ENCODE results near the gene IBTK.

Gene IBTK

GRCh38 chr6:82176616-82177015 lies 70.9 kb downstream of the IBTK start:
- H3K36me3 ChIP-seq (ENCODE audit: low read length): peaks cover 22% of the 10 kb centered on the region; the same call in 1 of the 2 replicates
- no peak overlapping the region for H3K4me3 ChIP-seq (ENCODE audit: insufficient read depth, low read length, poor library complexity, severe bottlenecking)
- H3K9me3 ChIP-seq (ENCODE audit: insufficient read depth, low read length): no peaks in the 10 kb centered on the region
- H2AFZ ChIP-seq (ENCODE audit: low read depth, low read length, severe bottlenecking): no peak overlapping the region
- H3K9ac ChIP-seq (ENCODE audit: low read length): no peak overlapping the region
- no peak for TF ChIP-seq EZH2phosphoT487 (conservative IDR thresholded peaks at IDR 0.05; ENCODE audit: low read length)
- TF ChIP-seq CTCF (IDR thresholded peaks at IDR 0.05; ENCODE audit: insufficient read depth, low read length, poor library complexity, severe bottlenecking): no peak
- no peaks in the 10 kb centered on the region for H3K9me2 ChIP-seq (replicated peaks; ENCODE audit: insufficient read depth, low read length)
- no peak overlapping the region for H3K4me2 ChIP-seq (ENCODE audit: low read depth, low read length, poor library complexity, severe bottlenecking)
- no peaks in the 10 kb centered on the region for H3K27me3 ChIP-seq (ENCODE audit: low read length)
- H4K20me1 ChIP-seq (ENCODE audit: low read depth, low read length): no peaks in the 10 kb centered on the region
- H3K79me2 ChIP-seq (ENCODE audit: insufficient read depth, low read length): no peaks in the 10 kb centered on the region
- H3F3A ChIP-seq (ENCODE audit: insufficient read depth): peaks cover 2% of the 10 kb centered on the region; the same call in 1 of the 2 replicates
- no peak overlapping the region for H3K27ac ChIP-seq (ENCODE audit: low read depth, low read length)

- Histone ChIP-seq H3K27ac (ENCODE audit: low read depth, low read length) (no peak overlapping the region), H3K9me3 (ENCODE audit: insufficient read depth, low read length) (no peaks in the 10 kb centered on the region), H3K79me2 (ENCODE audit: insufficient read depth, low read length) (no peaks in the 10 kb centered on the region), H4K20me1 (ENCODE audit: low read depth, low read length) (no peaks in the 10 kb centered on the region), H3K9ac (ENCODE audit: low read length) (no peak overlapping the region), H3K9me2 (replicated peaks; ENCODE audit: insufficient read depth, low read length) (no peaks in the 10 kb centered on the region), H3K27me3 (ENCODE audit: low read length) (no peaks in the 10 kb centered on the region), H2AFZ (ENCODE audit: low read depth, low read length, severe bottlenecking) (no peak overlapping the region), H3K4me2 (ENCODE audit: low read depth, low read length, poor library complexity, severe bottlenecking) (no peak overlapping the region), H3K36me3 (ENCODE audit: low read length) (peaks cover 27% of the 10 kb centered on the region; the same call in 1 of the 2 replicates), H3F3A (ENCODE audit: insufficient read depth) (peaks cover 2% of the 10 kb centered on the region; the same call in 1 of the 2 replicates), H3K4me3 (ENCODE audit: insufficient read depth, low read length, poor library complexity, severe bottlenecking) (no peak overlapping the region)
- TF ChIP-seq CTCF (IDR thresholded peaks at IDR 0.05; ENCODE audit: insufficient read depth, low read length, poor library complexity, severe bottlenecking) (no peak), EZH2phosphoT487 (conservative IDR thresholded peaks at IDR 0.05; ENCODE audit: low read length) (no peak)
Measured at GRCh38 chr6:82172594-82172993, 75.0 kb downstream of the IBTK start.

GRCh38 chr6:82169138-82169876 lies 78.2 kb downstream of the IBTK start:
- Histone ChIP-seq H3F3A (ENCODE audit: insufficient read depth) (0 out of 2 replicates have a peak, but pooled peaks cover 3% of the 10 kb centered on the region), H3K36me3 (ENCODE audit: low read length) (peaks cover 19% of the 10 kb centered on the region; the same call in 1 of the 2 replicates), H2AFZ (ENCODE audit: low read depth, low read length, severe bottlenecking) (no peak overlapping the region), H3K4me3 (ENCODE audit: insufficient read depth, low read length, poor library complexity, severe bottlenecking) (no peak overlapping the region), H3K79me2 (ENCODE audit: insufficient read depth, low read length) (no peaks in the 10 kb centered on the region), H3K9me3 (ENCODE audit: insufficient read depth, low read length) (no peaks in the 10 kb centered on the region), H4K20me1 (ENCODE audit: low read depth, low read length) (no peaks in the 10 kb centered on the region), H3K27me3 (ENCODE audit: low read length) (no peaks in the 10 kb centered on the region), H3K9me2 (replicated peaks; ENCODE audit: insufficient read depth, low read length) (no peaks in the 10 kb centered on the region), H3K4me2 (ENCODE audit: low read depth, low read length, poor library complexity, severe bottlenecking) (no peak overlapping the region), H3K27ac (ENCODE audit: low read depth, low read length) (no peak overlapping the region), H3K9ac (ENCODE audit: low read length) (no peak overlapping the region)
- TF ChIP-seq CTCF (IDR thresholded peaks at IDR 0.05; ENCODE audit: insufficient read depth, low read length, poor library complexity, severe bottlenecking) (no peak), EZH2phosphoT487 (conservative IDR thresholded peaks at IDR 0.05; ENCODE audit: low read length) (no peak)
